Activated CD8-positive, alpha-beta T cell treated with anti-CD3 and anti-CD28 coated beads, Interleukin-2, amount 10 ng/mL, durations not matched to agents 7 days and 5 days (primary cell): ENCODE data around the gene SARS2. TPM values are rescaled to one million over a fixed set of nuclear protein-coding genes. Genes with fewer than 3 reads are reported as not detected.
"Not testable (repeated sequence)": the region's sequence is repeated elsewhere in the genome, so short reads cannot be mapped to it uniquely, and the experiment has no call there.

Experiments used
- ATAC-seq: fragments of 150-1000 bp; cut with Tn5 transposase; one replicate; pipeline ENCODE4 v1.10.0; 2021; ENCODE audit warnings: moderate library complexity
- CTCF ChIA-PET: fragments of 350-600 bp; sonication (Branson Sonifier 250); formaldehyde crosslinking; loops from one replicate; lab custom pipeline; 2021; ENCODE audit warnings: antibody characterized with exemption; lab: Charles Lee
- POLR2A ChIA-PET: fragments of 350-600 bp; sonication (Branson Sonifier 250); formaldehyde crosslinking; loops from one replicate; lab custom pipeline; 2021; ENCODE audit warnings: antibody characterized with exemption; lab: Charles Lee
- DNase-seq: peaks from one replicate; pipeline ENCODE4 v3.0.0-alpha.2; 2020
- H3K27ac Mint-ChIP-seq: one replicate; pipeline ENCODE4 v1.8.0; 2021; ENCODE audit warnings: mild to moderate bottlenecking, mixed read lengths
- H3K27me3 Mint-ChIP-seq: one replicate; pipeline ENCODE4 v1.8.0; 2021; ENCODE audit warnings: low read depth, mixed read lengths
- H3K36me3 Mint-ChIP-seq: one replicate; pipeline ENCODE4 v1.8.0; 2021; ENCODE audit warnings: low read depth, mixed read lengths
- H3K4me1 Mint-ChIP-seq: one replicate; pipeline ENCODE4 v1.8.0; 2021; ENCODE audit warnings: low read depth, mixed read lengths
- H3K4me3 Mint-ChIP-seq: one replicate; pipeline ENCODE4 v1.8.0; 2021; ENCODE audit warnings: mild to moderate bottlenecking, mixed read lengths
- H3K9me3 Mint-ChIP-seq: one replicate; pipeline ENCODE4 v1.8.0; 2022; ENCODE audit warnings: mixed read lengths; ENCODE audit not compliant: insufficient read depth
- total RNA-seq, 2 experiments: library from RNA; stranded (reverse); gene quantifications; one replicate each; pipeline ENCODE4 v1.2.3, GENCODE V29; 2021

SARS2 gene
- total RNA-seq: 10 to 100 TPM; 36.2 to 36.6 TPM

GRCh38 chr19:38929929-38930775 lies at the start of gene SARS2:
Gene SARS2, minus strand, starts transcription at chr19:38930763. Its CDS starts 27 bp downstream, at chr19:38930736.
- peak; percentile 94 for DNase-seq
- peaks cover 31% of the 10 kb centered on the region for H3K4me1 Mint-ChIP-seq
- H3K27ac Mint-ChIP-seq: peak within 1 kb of the TSS; percentile 99
- peak; percentile 68 for ATAC-seq
- H3K9me3 Mint-ChIP-seq: peaks cover 6% of the 10 kb centered on the region
- ChIA-PET POLR2A (interaction anchor here (0.5 to 2.3 kb wide), 13 partner anchors 11 to 556 kb away, joined by 3 to 6 read pairs (median 3); partner anchors contain the start of genes NFKBIB, PSMD8, RINL and SIRT2), CTCF (interaction anchor here (0.6 to 3.9 kb wide), 73 partner anchors 9 to 1641 kb away, joined by 3 to 49 read pairs (median 4); partner anchors contain the start of genes ACTN4, CAPN12, ECH1 and EIF3K)
- peaks cover 40% of the 10 kb centered on the region for H3K36me3 Mint-ChIP-seq
- no peaks in the 10 kb centered on the region for H3K27me3 Mint-ChIP-seq
- H3K4me3 Mint-ChIP-seq: peak within 1 kb of the TSS; percentile 98

GRCh38 chr19:38979812-38980211 lies 49.2 kb upstream of the SARS2 start:
- Mint-ChIP-seq H3K4me3 (no peak overlapping the region), H3K36me3 (no peaks in the 10 kb centered on the region), H3K9me3 (peaks cover 5% of the 10 kb centered on the region), H3K27ac (no peak overlapping the region), H3K4me1 (peaks cover 11% of the 10 kb centered on the region), H3K27me3 (peaks cover 17% of the 10 kb centered on the region)
- ChIA-PET CTCF (no interaction called here), POLR2A (interaction anchor here (0.7 kb wide), 1 partner anchor 9 kb away, joined by 3 read pairs; no protein-coding TSS in a partner anchor)
- DNase-seq: no peak
- no peak for ATAC-seq

GRCh38 chr19:38978326-38978689 lies 47.7 kb upstream of the SARS2 start:
- Mint-ChIP-seq H3K36me3 (no peaks in the 10 kb centered on the region), H3K9me3 (peaks cover 5% of the 10 kb centered on the region), H3K4me3 (no peak overlapping the region), H3K27ac (no peak overlapping the region), H3K27me3 (peaks cover 22% of the 10 kb centered on the region), H3K4me1 (peaks cover 11% of the 10 kb centered on the region)
- ChIA-PET CTCF (no interaction called here), POLR2A (no interaction called here)
- DNase-seq (no peak), ATAC-seq (no peak)

- DNase-seq: peak; percentile 27
- CTCF ChIA-PET: interaction anchor here (1.0 to 1.5 kb wide), 2 partner anchors 8 to 752 kb away, joined by 3 read pairs; no protein-coding TSS in a partner anchor
These were observed 47.1 kb upstream of the SARS2 start for GRCh38 chr19:38977445-38978325.

GRCh38 chr19:38975861-38976271 lies 45.3 kb upstream of the SARS2 start:
- Mint-ChIP-seq H3K4me1 (peaks cover 11% of the 10 kb centered on the region), H3K36me3 (no peaks in the 10 kb centered on the region), H3K27ac (no peak overlapping the region), H3K4me3 (no peak overlapping the region), H3K27me3 (peaks cover 25% of the 10 kb centered on the region), H3K9me3 (peaks cover 5% of the 10 kb centered on the region)
- no peak for ATAC-seq
- ChIA-PET POLR2A (no interaction called here), CTCF (interaction anchor here (1.1 to 1.5 kb wide), 3 partner anchors 10 to 15 kb away, joined by 3 to 4 read pairs (median 3); no protein-coding TSS in a partner anchor)
- no peak for DNase-seq

More at GRCh38 chr19:38977445-38978325, 47.1 kb upstream of the SARS2 start:
- H3K9me3 Mint-ChIP-seq: peaks cover 5% of the 10 kb centered on the region
- H3K4me1 Mint-ChIP-seq: peaks cover 11% of the 10 kb centered on the region
- ATAC-seq: no peak
- no peaks in the 10 kb centered on the region for H3K36me3 Mint-ChIP-seq
- H3K27me3 Mint-ChIP-seq: peaks cover 22% of the 10 kb centered on the region
- H3K27ac Mint-ChIP-seq: no peak overlapping the region
- no peak overlapping the region for H3K4me3 Mint-ChIP-seq
- POLR2A ChIA-PET: no interaction called here

- ChIA-PET CTCF (interaction anchor here (1.1 to 1.5 kb wide), 2 partner anchors 14 to 16 kb away, joined by 3 to 4 read pairs; no protein-coding TSS in a partner anchor), POLR2A (no interaction called here)
- DNase-seq (no peak), ATAC-seq (peak; percentile 19)
- H3K36me3 Mint-ChIP-seq: no peaks in the 10 kb centered on the region
- no peak within 1 kb of the TSS for H3K27ac Mint-ChIP-seq
- no peak within 1 kb of the TSS for H3K4me3 Mint-ChIP-seq
- H3K4me1 Mint-ChIP-seq: peaks cover 11% of the 10 kb centered on the region
- peaks cover 29% of the 10 kb centered on the region for H3K27me3 Mint-ChIP-seq
- H3K9me3 Mint-ChIP-seq: peaks cover under 1% of the 10 kb centered on the region
These were observed 44.8 kb upstream of the SARS2 start, which contains the start of gene FBXO17 for GRCh38 chr19:38975214-38975860. Gene FBXO17, minus strand, starts transcription at chr19:38975742. Its CDS starts 25,423 bp downstream, at chr19:38950319.

GRCh38 chr19:38974624-38975213 lies 44.2 kb upstream of the SARS2 start:
- DNase-seq: no peak
- H3K27me3 Mint-ChIP-seq: peaks cover 30% of the 10 kb centered on the region
- CTCF ChIA-PET: interaction anchor here (1.5 kb wide), 1 partner anchor 13 kb away, joined by 3 read pairs; no protein-coding TSS in a partner anchor
- no peak for ATAC-seq
- no peak overlapping the region for H3K4me3 Mint-ChIP-seq
- no peaks in the 10 kb centered on the region for H3K9me3 Mint-ChIP-seq
- peaks cover 11% of the 10 kb centered on the region for H3K4me1 Mint-ChIP-seq
- H3K27ac Mint-ChIP-seq: no peak overlapping the region
- POLR2A ChIA-PET: no interaction called here
- no peaks in the 10 kb centered on the region for H3K36me3 Mint-ChIP-seq

GRCh38 chr19:38971672-38972071 lies 41.1 kb upstream of the SARS2 start:
- ChIA-PET POLR2A (no interaction called here), CTCF (interaction anchor here (1.0 to 1.2 kb wide), 3 partner anchors 9 to 129 kb away, joined by 3 to 5 read pairs (median 3); no protein-coding TSS in a partner anchor)
- peaks cover 8% of the 10 kb centered on the region for H3K4me1 Mint-ChIP-seq
- DNase-seq: no peak
- H3K4me3 Mint-ChIP-seq: no peak overlapping the region
- no peak overlapping the region for H3K27ac Mint-ChIP-seq
- no peaks in the 10 kb centered on the region for H3K9me3 Mint-ChIP-seq
- no peak for ATAC-seq
- no peaks in the 10 kb centered on the region for H3K36me3 Mint-ChIP-seq
- H3K27me3 Mint-ChIP-seq: peaks cover 30% of the 10 kb centered on the region

GRCh38 chr19:38970664-38971532 lies 40.3 kb upstream of the SARS2 start:
- ChIA-PET POLR2A (interaction anchor here (0.6 kb wide), 1 partner anchor 18 kb away, joined by 3 read pairs; no protein-coding TSS in a partner anchor), CTCF (interaction anchor here (1.2 kb wide), 1 partner anchor 9 kb away, joined by 5 read pairs; no protein-coding TSS in a partner anchor)
- Mint-ChIP-seq H3K4me3 (no peak overlapping the region), H3K27ac (no peak overlapping the region), H3K9me3 (no peaks in the 10 kb centered on the region), H3K4me1 (peaks cover 3% of the 10 kb centered on the region), H3K36me3 (no peaks in the 10 kb centered on the region), H3K27me3 (peaks cover 27% of the 10 kb centered on the region)
- DNase-seq (no peak), ATAC-seq (no peak)

GRCh38 chr19:38966149-38966548 lies 35.6 kb upstream of the SARS2 start:
- H3K27ac Mint-ChIP-seq, ATAC-seq, H3K4me3 Mint-ChIP-seq, H3K9me3 Mint-ChIP-seq, H3K4me1 Mint-ChIP-seq, H3K36me3 Mint-ChIP-seq, DNase-seq, POLR2A ChIA-PET: not testable (repeated sequence)
- CTCF ChIA-PET: interaction anchor here (0.7 to 1.3 kb wide), 2 partner anchors 13 to 35 kb away, joined by 3 read pairs; partner anchors contain the start of gene MRPS12
- peaks cover 19% of the 10 kb centered on the region for H3K27me3 Mint-ChIP-seq
